ENCODE results near the gene CD300LG. TPM values are rescaled to one million over a fixed set of nuclear protein-coding genes. Genes with fewer than 3 reads are reported as not detected.

Gene CD300LG
- polyA plus RNA-seq, 1 donor (not counting 4 experiments of a cell fraction or from before 2014, with no cell fraction given), result not detected

GRCh38 chr17:43873815-43874214 lies 26.8 kb downstream of the CD300LG start:
- Histone ChIP-seq H3K4me3 (ENCODE audit: control insufficient read depth in 2 of 3, extremely low read depth in 1 of 3, insufficient read depth in 2 of 3, low read depth in 1 of 3, low read length in 3 of 3) (no peak overlapping the region), H3K36me3 (ENCODE audit: control insufficient read depth in 2 of 2, extremely low read depth in 1 of 2, insufficient read depth in 2 of 2, low read length in 2 of 2) (no peaks in the 10 kb centered on the region), H3K9me1 (ENCODE audit: control insufficient read depth, extremely low read depth, insufficient read depth, low read length) (no peaks in the 10 kb centered on the region), H3K79me2 (ENCODE audit: control insufficient read depth, insufficient read depth, low read length) (no peaks in the 10 kb centered on the region), H3K9ac (ENCODE audit: control insufficient read depth, extremely low read depth, insufficient read depth, low read length) (no peak overlapping the region), H4K20me1 (ENCODE audit: control insufficient read depth, extremely low read depth, insufficient read depth, low read length) (no peaks in the 10 kb centered on the region), H2AFZ (ENCODE audit: control insufficient read depth, low read length) (no peak overlapping the region), H3K27ac (ENCODE audit: control insufficient read depth, insufficient read depth, low read length) (no peak overlapping the region), H3K27me3 (ENCODE audit: control insufficient read depth, extremely low read depth, insufficient read depth, low read length) (no peaks in the 10 kb centered on the region), H3K4me2 (ENCODE audit: control insufficient read depth, extremely low read depth, insufficient read depth, low read depth, low read length) (no peak overlapping the region), H3K4me1 (ENCODE audit: control insufficient read depth, extremely low read depth, insufficient read depth, low read length) (peaks cover 5% of the 10 kb centered on the region), H3K9me3 (ENCODE audit: control insufficient read depth, low read depth, low read length) (no peaks in the 10 kb centered on the region)
- dilution Hi-C loops (cut with MboI; ENCODE audit: extremely low pct_ligation_motif_present, low sequenced_read_pairs), result no loop called here
- no peak for DNase-seq (ENCODE audit: low read depth, low spot score)
- FAIRE-seq, result no peak
- TF ChIP-seq CTCF (optimal IDR thresholded peaks at IDR 0.05 in 1 of 3, IDR thresholded peaks at IDR 0.05 in 1 of 3, conservative IDR thresholded peaks at IDR 0.05 in 1 of 3; ENCODE audit: extremely low read depth in 1 of 3, insufficient read depth in 2 of 3, low read length in 3 of 3) (no peak), EZH2 (IDR thresholded peaks at IDR 0.05; ENCODE audit: low read length) (no peak)

GRCh38 chr17:43874293-43874692 lies 27.3 kb downstream of the CD300LG start:
- dilution Hi-C loops (cut with MboI; ENCODE audit: extremely low pct_ligation_motif_present, low sequenced_read_pairs), result no loop called here
- H3K4me2 ChIP-seq (ENCODE audit: control insufficient read depth, extremely low read depth, insufficient read depth, low read depth, low read length), result no peak overlapping the region
- peaks cover 5% of the 10 kb centered on the region for H3K4me1 ChIP-seq (ENCODE audit: control insufficient read depth, extremely low read depth, insufficient read depth, low read length)
- TF ChIP-seq EZH2 (IDR thresholded peaks at IDR 0.05; ENCODE audit: low read length), result no peak
- no peak for TF ChIP-seq CTCF (optimal IDR thresholded peaks at IDR 0.05 in 1 of 3, IDR thresholded peaks at IDR 0.05 in 1 of 3, conservative IDR thresholded peaks at IDR 0.05 in 1 of 3; ENCODE audit: extremely low read depth in 1 of 3, insufficient read depth in 2 of 3, low read length in 3 of 3)
- no peaks in the 10 kb centered on the region for H3K36me3 ChIP-seq (ENCODE audit: control insufficient read depth in 2 of 2, extremely low read depth in 1 of 2, insufficient read depth in 2 of 2, low read length in 2 of 2)
- H4K20me1 ChIP-seq (ENCODE audit: control insufficient read depth, extremely low read depth, insufficient read depth, low read length), result no peaks in the 10 kb centered on the region
- H3K27me3 ChIP-seq (ENCODE audit: control insufficient read depth, extremely low read depth, insufficient read depth, low read length), result no peaks in the 10 kb centered on the region
- no peak overlapping the region for H3K4me3 ChIP-seq (ENCODE audit: control insufficient read depth in 2 of 3, extremely low read depth in 1 of 3, insufficient read depth in 2 of 3, low read depth in 1 of 3, low read length in 3 of 3)
- H3K27ac ChIP-seq (ENCODE audit: control insufficient read depth, insufficient read depth, low read length), result no peak overlapping the region
- H3K79me2 ChIP-seq (ENCODE audit: control insufficient read depth, insufficient read depth, low read length), result no peaks in the 10 kb centered on the region
- no peak for DNase-seq (ENCODE audit: low read depth, low spot score)
- no peaks in the 10 kb centered on the region for H3K9me3 ChIP-seq (ENCODE audit: control insufficient read depth, low read depth, low read length)
- H2AFZ ChIP-seq (ENCODE audit: control insufficient read depth, low read length), result no peak overlapping the region
- no peaks in the 10 kb centered on the region for H3K9me1 ChIP-seq (ENCODE audit: control insufficient read depth, extremely low read depth, insufficient read depth, low read length)
- no peak overlapping the region for H3K9ac ChIP-seq (ENCODE audit: control insufficient read depth, extremely low read depth, insufficient read depth, low read length)
- FAIRE-seq, result no peak
